Measurements from ENCODE around the gene RETN. TPM values are rescaled to one million over a fixed set of nuclear protein-coding genes. Genes with fewer than 3 reads are reported as not detected.

The RETN gene
- total RNA-seq, 1 donor from 2014 or later, result not detected

DNA sequence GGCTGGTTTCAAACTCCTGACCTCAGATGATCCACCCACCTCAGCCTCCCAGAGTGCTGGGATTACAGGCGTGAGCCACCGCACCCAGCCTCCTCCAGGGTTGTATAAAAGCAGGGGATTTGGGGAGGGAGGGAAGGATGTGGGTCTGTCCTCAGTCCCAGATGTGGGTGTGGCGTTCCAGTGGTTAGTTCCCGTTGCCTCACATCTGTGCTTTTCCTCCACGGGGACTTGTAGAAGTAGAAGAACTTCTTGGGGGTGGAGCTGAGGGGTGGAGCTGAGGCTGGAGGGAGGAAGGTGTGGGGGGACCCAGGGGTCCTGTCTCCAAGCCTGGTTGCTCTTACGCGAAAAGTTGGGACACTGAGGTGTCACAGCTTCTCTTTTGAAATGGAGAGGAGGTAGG, 7.5 kb downstream of the RETN start:
- intact Hi-C loops (cut with micrococcal nuclease), result no loop called here
- no peak for DNase-seq (ENCODE audit: low spot score)
- Mint-ChIP-seq H3K36me3 (ENCODE audit: low read depth) (no peaks in the 10 kb centered on the region), H3K4me1 (ENCODE audit: low read depth) (peaks cover 36% of the 10 kb centered on the region), H3K9me3 (peaks cover 3% of the 10 kb centered on the region), H3K27ac (no peak overlapping the region), H3K27me3 (ENCODE audit: low read depth) (peaks cover 39% of the 10 kb centered on the region), H3K4me3 (ENCODE audit: low read depth) (no peak overlapping the region)

GRCh38 chr19:7676854-7677253, 8.0 kb downstream of the RETN start, which contains the start of gene MCEMP1:
TSS of gene MCEMP1 (plus strand) at chr19:7677090. CDS start at chr19:7677121, 31 bp downstream.
- H3K27me3 Mint-ChIP-seq (ENCODE audit: low read depth), result peaks cover 36% of the 10 kb centered on the region
- H3K9me3 Mint-ChIP-seq, result peaks cover 3% of the 10 kb centered on the region
- H3K4me1 Mint-ChIP-seq (ENCODE audit: low read depth), result peaks cover 39% of the 10 kb centered on the region
- H3K27ac Mint-ChIP-seq, result no peak within 1 kb of the TSS
- intact Hi-C loops (cut with micrococcal nuclease), result no loop called here
- DNase-seq (ENCODE audit: low spot score), result no peak
- no peak within 1 kb of the TSS for H3K4me3 Mint-ChIP-seq (ENCODE audit: low read depth)
- H3K36me3 Mint-ChIP-seq (ENCODE audit: low read depth), result peaks cover 2% of the 10 kb centered on the region

- no peak for DNase-seq (ENCODE audit: low spot score)
- Mint-ChIP-seq H3K4me3 (ENCODE audit: low read depth) (no peak overlapping the region), H3K27ac (no peak overlapping the region), H3K4me1 (ENCODE audit: low read depth) (peaks cover 40% of the 10 kb centered on the region), H3K9me3 (peaks cover 3% of the 10 kb centered on the region), H3K27me3 (ENCODE audit: low read depth) (peaks cover 35% of the 10 kb centered on the region), H3K36me3 (ENCODE audit: low read depth) (peaks cover 7% of the 10 kb centered on the region)
- intact Hi-C loops (cut with micrococcal nuclease), result no loop called here
Measured at GRCh38 chr19:7677669-7678311, 8.9 kb downstream of the RETN start.

GRCh38 chr19:7678971-7679751, 10.3 kb downstream of the RETN start:
- Mint-ChIP-seq H3K9me3 (peaks cover 3% of the 10 kb centered on the region), H3K36me3 (ENCODE audit: low read depth) (peaks cover 10% of the 10 kb centered on the region), H3K27ac (peak overlapping the region; percentile 18), H3K4me3 (ENCODE audit: low read depth) (peak overlapping the region; percentile 42), H3K27me3 (ENCODE audit: low read depth) (peaks cover 27% of the 10 kb centered on the region), H3K4me1 (ENCODE audit: low read depth) (peaks cover 40% of the 10 kb centered on the region)
- peak; percentile 53 for DNase-seq (ENCODE audit: low spot score)
- intact Hi-C loops (cut with micrococcal nuclease), result loop anchor here (1.0 kb wide), 1 partner anchor 111 kb away; no protein-coding TSS in a partner anchor

- intact Hi-C loops (cut with micrococcal nuclease), result loop anchor here (1.0 to 2.0 kb wide), 3 partner anchors 28 to 112 kb away; partner anchors contain the start of genes PET100 and XAB2
Measured at GRCh38 chr19:7679771-7680605, 11.1 kb downstream of the RETN start.

GRCh38 chr19:7680606-7681339, 11.9 kb downstream of the RETN start, which contains the start of gene TRAPPC5:
TSS of gene TRAPPC5 (plus strand) at chr19:7680833. CDS start at chr19:7682254, 1,421 bp downstream.
- Mint-ChIP-seq H3K9me3 (no peaks in the 10 kb centered on the region), H3K27me3 (ENCODE audit: low read depth) (peaks cover 24% of the 10 kb centered on the region), H3K27ac (peak within 1 kb of the TSS; percentile 93), H3K36me3 (ENCODE audit: low read depth) (peaks cover 14% of the 10 kb centered on the region), H3K4me3 (ENCODE audit: low read depth) (peak within 1 kb of the TSS; percentile 90), H3K4me1 (ENCODE audit: low read depth) (peaks cover 39% of the 10 kb centered on the region)
- DNase-seq (ENCODE audit: low spot score), result peak; percentile 84
- intact Hi-C loops (cut with micrococcal nuclease), result loop anchor here (1.0 to 2.0 kb wide), 3 partner anchors 28 to 119 kb away; partner anchors contain the start of genes PET100 and XAB2

More at GRCh38 chr19:7679771-7680605, 11.1 kb downstream of the RETN start:
- Mint-ChIP-seq H3K4me1 (ENCODE audit: low read depth) (peaks cover 40% of the 10 kb centered on the region), H3K27me3 (ENCODE audit: low read depth) (peaks cover 25% of the 10 kb centered on the region), H3K27ac (peak overlapping the region; percentile 55), H3K9me3 (no peaks in the 10 kb centered on the region), H3K36me3 (ENCODE audit: low read depth) (peaks cover 10% of the 10 kb centered on the region), H3K4me3 (ENCODE audit: low read depth) (peak overlapping the region; percentile 47)
- DNase-seq (ENCODE audit: low spot score), result no peak

DNA sequence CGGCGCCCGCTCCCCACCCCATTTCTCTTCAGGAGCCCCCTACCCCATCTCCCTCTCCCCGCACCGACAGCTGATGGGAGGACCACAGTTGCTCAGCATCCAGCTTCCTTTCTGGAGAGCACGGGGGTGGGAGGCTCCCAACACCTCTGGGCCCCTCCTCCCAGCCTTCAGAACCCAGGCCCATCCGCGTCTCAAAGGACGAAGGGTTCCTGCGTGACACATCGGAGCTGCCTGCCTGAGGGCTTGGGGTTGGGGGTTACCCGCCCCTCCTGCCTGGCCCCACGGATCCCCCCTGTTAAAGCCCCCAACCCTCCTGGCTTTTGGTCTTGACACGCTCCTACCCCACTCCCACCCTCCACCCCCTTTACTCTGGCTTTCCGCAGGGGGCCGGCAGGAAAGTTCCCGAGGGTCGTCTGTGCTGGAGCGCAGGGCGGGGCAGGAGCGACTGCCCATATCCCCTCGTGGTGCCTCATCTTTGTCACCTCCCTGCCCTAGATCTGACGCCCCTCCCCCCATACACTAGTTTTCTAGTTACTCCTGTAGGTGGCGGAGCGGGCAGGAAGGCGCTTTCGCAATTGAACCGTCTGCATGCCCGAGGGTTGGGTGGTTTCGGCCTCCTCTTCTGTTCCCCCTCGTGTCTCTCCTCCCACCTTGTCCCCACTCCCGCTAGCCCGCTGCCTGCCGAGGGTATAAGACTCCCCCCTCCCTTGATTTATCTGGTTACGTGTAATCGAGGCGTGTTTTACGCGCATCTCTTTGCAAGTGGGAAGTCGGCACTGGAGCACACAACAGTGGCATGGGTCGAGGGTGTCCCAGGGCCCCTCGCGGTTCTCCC, 12.7 kb downstream of the RETN start:
- peak overlapping the region; percentile 93 for H3K27ac Mint-ChIP-seq
- H3K4me3 Mint-ChIP-seq (ENCODE audit: low read depth), result peak overlapping the region; percentile 90
- H3K27me3 Mint-ChIP-seq (ENCODE audit: low read depth), result peaks cover 21% of the 10 kb centered on the region
- intact Hi-C loops (cut with micrococcal nuclease), result loop anchor here (1.0 to 2.0 kb wide), 2 partner anchors 53 to 118 kb away; partner anchors contain the start of genes PET100 and XAB2
- H3K36me3 Mint-ChIP-seq (ENCODE audit: low read depth), result peaks cover 14% of the 10 kb centered on the region
- H3K9me3 Mint-ChIP-seq, result no peaks in the 10 kb centered on the region
- peaks cover 34% of the 10 kb centered on the region for H3K4me1 Mint-ChIP-seq (ENCODE audit: low read depth)
- DNase-seq (ENCODE audit: low spot score), result peak; percentile 75

- H3K36me3 Mint-ChIP-seq (ENCODE audit: low read depth), result peaks cover 14% of the 10 kb centered on the region
- peaks cover 29% of the 10 kb centered on the region for H3K4me1 Mint-ChIP-seq (ENCODE audit: low read depth)
- H3K27ac Mint-ChIP-seq, result no peak overlapping the region
- H3K4me3 Mint-ChIP-seq (ENCODE audit: low read depth), result peak overlapping the region; percentile 90
- no peak for DNase-seq (ENCODE audit: low spot score)
- intact Hi-C loops (cut with micrococcal nuclease), result no loop called here
- H3K27me3 Mint-ChIP-seq (ENCODE audit: low read depth), result peaks cover 14% of the 10 kb centered on the region
- no peaks in the 10 kb centered on the region for H3K9me3 Mint-ChIP-seq
Measured at GRCh38 chr19:7682175-7682855, 13.5 kb downstream of the RETN start.

- intact Hi-C loops (cut with micrococcal nuclease), result no loop called here
- Mint-ChIP-seq H3K27me3 (ENCODE audit: low read depth) (no peaks in the 10 kb centered on the region), H3K36me3 (ENCODE audit: low read depth) (peaks cover 14% of the 10 kb centered on the region), H3K9me3 (no peaks in the 10 kb centered on the region), H3K4me3 (ENCODE audit: low read depth) (no peak overlapping the region), H3K4me1 (ENCODE audit: low read depth) (peaks cover 4% of the 10 kb centered on the region), H3K27ac (no peak overlapping the region)
- no peak for DNase-seq (ENCODE audit: low spot score)
Measured at GRCh38 chr19:7685546-7686445, 16.9 kb downstream of the RETN start.

DNA sequence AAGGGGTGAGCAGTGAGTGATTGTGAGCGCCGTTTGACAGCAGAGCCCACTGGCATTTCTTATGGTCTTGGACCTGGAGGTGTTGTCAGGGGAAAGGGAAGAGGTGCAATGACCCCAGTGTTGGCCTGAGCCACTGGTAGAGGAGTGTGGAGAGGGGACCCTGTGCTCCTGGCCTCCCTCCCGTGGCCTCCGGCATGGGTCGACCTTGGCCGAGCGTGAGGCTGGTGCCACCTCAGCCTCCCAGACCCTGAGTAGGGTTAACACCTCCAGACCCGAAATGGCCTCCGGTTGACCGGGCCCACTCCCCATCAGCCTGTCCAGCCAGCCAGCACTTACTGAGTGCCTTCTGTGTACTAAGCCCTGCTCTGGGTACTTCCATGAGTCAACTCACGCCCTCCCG, 18.3 kb downstream of the RETN start:
- no peaks in the 10 kb centered on the region for H3K9me3 Mint-ChIP-seq
- H3K4me3 Mint-ChIP-seq (ENCODE audit: low read depth), result no peak overlapping the region
- peaks cover 11% of the 10 kb centered on the region for H3K36me3 Mint-ChIP-seq (ENCODE audit: low read depth)
- no peak overlapping the region for H3K27ac Mint-ChIP-seq
- no peak for DNase-seq (ENCODE audit: low spot score)
- H3K27me3 Mint-ChIP-seq (ENCODE audit: low read depth), result no peaks in the 10 kb centered on the region
- no peaks in the 10 kb centered on the region for H3K4me1 Mint-ChIP-seq (ENCODE audit: low read depth)
- intact Hi-C loops (cut with micrococcal nuclease), result no loop called here
